ENCODE results near the gene XXYLT1. TPM values are rescaled to one million over a fixed set of nuclear protein-coding genes. Genes with fewer than 3 reads are reported as not detected.

XXYLT1 gene
- total and polyA plus RNA-seq, 10 of the 15 experiments (the other 5 are each of a cell fraction or from before 2014, with no cell fraction given), result 1.2 to 14.2 (median 9.3) TPM

GRCh38 chr3:195083659-195084058 is 187.3 kb downstream of the XXYLT1 start (continued):
- TF ChIP-seq SKIL (IDR thresholded peaks at IDR 0.05; ENCODE audit: low read depth, poor library complexity, severe bottlenecking) (no peak), ETV6 (conservative IDR thresholded peaks at IDR 0.05 in 1 of 2, IDR thresholded peaks at IDR 0.05 in 1 of 2; ENCODE audit: borderline replicate concordance in 1 of 2, low read depth in 1 of 2) (no peak), ZNF217 (IDR thresholded peaks at IDR 0.05) (no peak), CUX1 (IDR thresholded peaks at IDR 0.05; ENCODE audit: insufficient replicate concordance, low read depth, low read length) (no peak), ZBTB11 (CRISPR knock-in tag; IDR thresholded peaks at IDR 0.05) (no peak), CREB1 (IDR thresholded peaks at IDR 0.05; ENCODE audit: low read depth) (no peak)
